NB4 (cell line): Measurements from ENCODE around the gene GNGT1.

Source experiments
- POLR2A ChIP-seq: IDR thresholded peaks from 2 replicates; pipeline ENCODE4 v1.6.1; 2011; ENCODE audit warnings: mild to moderate bottlenecking; ENCODE audit not compliant: insufficient read length; ENCODE audit errors: extremely low read depth
- TF ChIP-seq, protein P1 (sequence below): IDR thresholded peaks from one replicate; pipeline ENCODE4 v1.5.1; 2012; ENCODE audit warnings: low read depth, low read length

DNA sequence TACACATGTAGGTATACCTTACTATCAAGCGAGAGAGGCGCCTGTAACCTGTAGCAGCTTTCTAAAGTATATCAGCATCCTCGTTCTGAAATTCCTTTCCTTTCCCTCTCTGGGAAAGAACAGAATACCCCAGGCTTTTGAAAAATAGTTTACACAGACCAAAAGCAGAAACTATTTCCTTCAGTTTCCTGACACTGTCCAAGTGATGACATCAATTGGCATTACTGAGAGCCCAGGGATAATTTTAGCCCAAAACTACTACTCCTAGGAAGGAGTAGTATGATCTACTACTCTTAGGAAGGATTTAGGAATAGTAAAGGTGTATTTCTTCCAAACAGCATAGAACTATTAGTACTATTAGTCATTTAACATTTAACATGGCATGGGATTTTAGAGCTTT is 21.2 kb downstream of the GNGT1 start:
- TF ChIP-seq, protein P1, sequence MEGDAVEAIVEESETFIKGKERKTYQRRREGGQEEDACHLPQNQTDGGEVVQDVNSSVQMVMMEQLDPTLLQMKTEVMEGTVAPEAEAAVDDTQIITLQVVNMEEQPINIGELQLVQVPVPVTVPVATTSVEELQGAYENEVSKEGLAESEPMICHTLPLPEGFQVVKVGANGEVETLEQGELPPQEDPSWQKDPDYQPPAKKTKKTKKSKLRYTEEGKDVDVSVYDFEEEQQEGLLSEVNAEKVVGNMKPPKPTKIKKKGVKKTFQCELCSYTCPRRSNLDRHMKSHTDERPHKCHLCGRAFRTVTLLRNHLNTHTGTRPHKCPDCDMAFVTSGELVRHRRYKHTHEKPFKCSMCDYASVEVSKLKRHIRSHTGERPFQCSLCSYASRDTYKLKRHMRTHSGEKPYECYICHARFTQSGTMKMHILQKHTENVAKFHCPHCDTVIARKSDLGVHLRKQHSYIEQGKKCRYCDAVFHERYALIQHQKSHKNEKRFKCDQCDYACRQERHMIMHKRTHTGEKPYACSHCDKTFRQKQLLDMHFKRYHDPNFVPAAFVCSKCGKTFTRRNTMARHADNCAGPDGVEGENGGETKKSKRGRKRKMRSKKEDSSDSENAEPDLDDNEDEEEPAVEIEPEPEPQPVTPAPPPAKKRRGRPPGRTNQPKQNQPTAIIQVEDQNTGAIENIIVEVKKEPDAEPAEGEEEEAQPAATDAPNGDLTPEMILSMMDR, result no peak
- TF ChIP-seq POLR2A, result no peak
